H9 (cell line): ENCODE results near the gene CTNNA1. TPM values are rescaled to one million over a fixed set of nuclear protein-coding genes. Genes with fewer than 3 reads are reported as not detected.

ENCODE experiments used
- DNase-seq: peaks from one replicate; pipeline ENCODE4 v3.0.0-alpha.2; 2017
- H2AFZ ChIP-seq: one replicate; pipeline ENCODE4 v1.6.1; 2013; ENCODE audit warnings: mild to moderate bottlenecking, low read length, control low read depth, moderate library complexity
- H2AK5ac ChIP-seq: 2 replicates; pipeline ENCODE4 v1.6.1; 2013; ENCODE audit warnings: low read length, control low read depth, mixed read lengths; ENCODE audit not compliant: insufficient read length
- H2BK120ac ChIP-seq: one replicate; pipeline ENCODE4 v1.6.1; 2013; ENCODE audit warnings: low read depth, mild to moderate bottlenecking, low read length, control low read depth, inconsistent platforms; ENCODE audit not compliant: poor library complexity, severe bottlenecking
- H2BK12ac ChIP-seq: 2 replicates; pipeline ENCODE4 v1.6.1; 2013; ENCODE audit warnings: low read length, control low read depth, mixed read lengths, low read depth; ENCODE audit not compliant: insufficient read length
- H2BK15ac ChIP-seq: 2 replicates; pipeline ENCODE4 v1.6.1; 2013; ENCODE audit warnings: low read depth, low read length, control low read depth
- H2BK20ac ChIP-seq: one replicate; pipeline ENCODE4 v1.6.1; 2013; ENCODE audit warnings: low read depth, mild to moderate bottlenecking, low read length, control low read depth, inconsistent platforms; ENCODE audit not compliant: poor library complexity, severe bottlenecking
- H2BK5ac ChIP-seq: 2 replicates; pipeline ENCODE4 v1.6.1; 2013; ENCODE audit warnings: low read length, control low read depth, mixed read lengths; ENCODE audit not compliant: insufficient read length
- H3K14ac ChIP-seq: 2 replicates; pipeline ENCODE4 v1.6.1; 2013; ENCODE audit warnings: low read length, control low read depth; ENCODE audit not compliant: insufficient read depth
- H3K18ac ChIP-seq: 2 replicates; pipeline ENCODE4 v1.6.1; 2013; ENCODE audit warnings: low read depth, mild to moderate bottlenecking, mixed read lengths, low read length, control low read depth; ENCODE audit not compliant: insufficient read length
- H3K23ac ChIP-seq: 2 replicates; pipeline ENCODE4 v1.6.1; 2013; ENCODE audit warnings: low read length, control low read depth, mixed read lengths, low read depth; ENCODE audit not compliant: insufficient read length
- H3K23me2 ChIP-seq: 2 replicates; pipeline ENCODE4 v1.6.1; 2013; ENCODE audit warnings: low read depth, mild to moderate bottlenecking, mixed read lengths, low read length, control low read depth; ENCODE audit not compliant: insufficient read length, poor library complexity, severe bottlenecking
- H3K27ac ChIP-seq: 2 replicates; pipeline ENCODE4 v1.5.1; 2013; ENCODE audit warnings: low read length, control low read depth, mixed read lengths, low read depth; ENCODE audit not compliant: insufficient read length
- H3K27me3 ChIP-seq: 2 replicates; pipeline ENCODE4 v1.6.1; 2013; ENCODE audit warnings: low read length, control low read depth, inconsistent platforms; ENCODE audit not compliant: insufficient read depth
- H3K4ac ChIP-seq: 2 replicates; pipeline ENCODE4 v1.6.1; 2013; ENCODE audit warnings: low read depth, mild to moderate bottlenecking, control low read depth, inconsistent platforms, low read length, moderate library complexity
- H3K4me1 ChIP-seq: 2 replicates; pipeline ENCODE4 v1.6.1; 2013; ENCODE audit warnings: low read length, control low read depth, inconsistent platforms; ENCODE audit not compliant: insufficient read depth
- H3K4me2 ChIP-seq: 2 replicates; pipeline ENCODE4 v1.6.1; 2013; ENCODE audit warnings: low read length, control low read depth, mixed read lengths; ENCODE audit not compliant: insufficient read length, insufficient read depth
- H3K56ac ChIP-seq: 2 replicates; pipeline ENCODE4 v1.6.1; 2013; ENCODE audit warnings: low read depth, mild to moderate bottlenecking, mixed read lengths, low read length, control low read depth; ENCODE audit not compliant: insufficient read length
- H3K79me1 ChIP-seq: 2 replicates; pipeline ENCODE4 v1.6.1; 2013; ENCODE audit warnings: low read depth, mild to moderate bottlenecking, moderate library complexity, low read length, control low read depth, inconsistent platforms; ENCODE audit not compliant: insufficient read depth, poor library complexity, severe bottlenecking
- H3K79me2 ChIP-seq: 2 replicates; pipeline ENCODE4 v1.6.1; 2013; ENCODE audit warnings: low read length, control low read depth, inconsistent platforms; ENCODE audit not compliant: insufficient read depth
- H3K9ac ChIP-seq: 2 replicates; pipeline ENCODE4 v1.6.1; 2013; ENCODE audit warnings: low read length, control low read depth, mixed read lengths; ENCODE audit not compliant: insufficient read length; ENCODE audit errors: extremely low read depth
- H3K9me3 ChIP-seq: one replicate; pipeline ENCODE4 v1.6.1; 2013; ENCODE audit warnings: low read depth, low read length, inconsistent platforms; ENCODE audit not compliant: control insufficient read depth
- H3T11ph ChIP-seq: one replicate; pipeline ENCODE4 v1.6.1; 2013; ENCODE audit warnings: mild to moderate bottlenecking, low read length, control low read depth, inconsistent platforms
- H4K20me1 ChIP-seq: one replicate; pipeline ENCODE4 v1.6.1; 2013; ENCODE audit not compliant: control insufficient read depth, insufficient read length, insufficient read depth
- H4K5ac ChIP-seq: 2 replicates; pipeline ENCODE4 v1.6.1; 2013; ENCODE audit warnings: low read depth, mild to moderate bottlenecking, mixed read lengths, low read length, control low read depth; ENCODE audit not compliant: insufficient read length
- H4K8ac ChIP-seq: replicated peaks from 2 replicates; pipeline ENCODE4 v1.6.1; 2013; ENCODE audit warnings: low read length, control low read depth, mixed read lengths, low read depth; ENCODE audit not compliant: insufficient read length
- H4K91ac ChIP-seq: 2 replicates; pipeline ENCODE4 v1.6.1; 2013; ENCODE audit warnings: low read depth, mild to moderate bottlenecking, moderate library complexity, mixed read lengths, low read length, control low read depth; ENCODE audit not compliant: insufficient read length
- H3K27ac Mint-ChIP-seq, 3 experiments: 2 replicates in 2 of 3; 3 replicates in 1 of 3; pipeline ENCODE4 v1.8.0; 2020 to 2021; ENCODE audit warnings: mixed read lengths in 3 of 3, mild to moderate bottlenecking in 1 of 3, moderate library complexity in 1 of 3
- H3K27me3 Mint-ChIP-seq: 2 replicates; pipeline ENCODE4 v1.8.0; 2021; ENCODE audit warnings: low read depth, mild to moderate bottlenecking, moderate library complexity, mixed read lengths
- H3K36me3 Mint-ChIP-seq, 3 experiments: 2 replicates in 2 of 3; 3 replicates in 1 of 3; pipeline ENCODE4 v1.8.0; 2020 to 2021; ENCODE audit warnings: low read depth in 3 of 3, mixed read lengths in 3 of 3; ENCODE audit not compliant: insufficient read depth in 1 of 3
- H3K4me1 Mint-ChIP-seq, 2 experiments: 2 replicates each; pipeline ENCODE4 v1.8.0; 2020; ENCODE audit warnings: mixed read lengths in 2 of 2
- H3K4me3 Mint-ChIP-seq, 2 experiments: 2 replicates in 1 of 2; 3 replicates in 1 of 2; pipeline ENCODE4 v1.8.0; 2020 to 2021; ENCODE audit warnings: mild to moderate bottlenecking in 2 of 2, mixed read lengths in 2 of 2, moderate library complexity in 1 of 2
- H3K9me3 Mint-ChIP-seq, 2 experiments: 2 replicates in 1 of 2; 3 replicates in 1 of 2; pipeline ENCODE4 v1.8.0; 2020; ENCODE audit warnings: mild to moderate bottlenecking in 2 of 2, mixed read lengths in 2 of 2, moderate library complexity in 1 of 2
- WGBS: extraction: QIAGEN DNeasy Blood & Tissue Kit; methylation state at CpG from one replicate; pipeline ENCODE4 v1.1.7; 2013; ENCODE audit warnings: missing lambda C conversion rate, low lambda C conversion rate, mixed read lengths; ENCODE audit not compliant: insufficient read length; ENCODE audit errors: extremely low coverage; 5-methylcytosine and 5-hydroxymethylcytosine counted together
- total RNA-seq: library from RNA; stranded (reverse); gene quantifications from 2 replicates; pipeline ENCODE4 v1.2.1, GENCODE V29; 2021
- TF ChIP-seq, protein P1 (sequence below): fragments of 200-600 bp; sonication (generic); conservative IDR thresholded peaks from 3 replicates; pipeline ENCODE4 v1.8.0; 2021; ENCODE audit warnings: antibody characterized with exemption, mild to moderate bottlenecking

The CTNNA1 gene
- total RNA-seq, 1 experiment from 2014 or later, result 354 TPM

DNA sequence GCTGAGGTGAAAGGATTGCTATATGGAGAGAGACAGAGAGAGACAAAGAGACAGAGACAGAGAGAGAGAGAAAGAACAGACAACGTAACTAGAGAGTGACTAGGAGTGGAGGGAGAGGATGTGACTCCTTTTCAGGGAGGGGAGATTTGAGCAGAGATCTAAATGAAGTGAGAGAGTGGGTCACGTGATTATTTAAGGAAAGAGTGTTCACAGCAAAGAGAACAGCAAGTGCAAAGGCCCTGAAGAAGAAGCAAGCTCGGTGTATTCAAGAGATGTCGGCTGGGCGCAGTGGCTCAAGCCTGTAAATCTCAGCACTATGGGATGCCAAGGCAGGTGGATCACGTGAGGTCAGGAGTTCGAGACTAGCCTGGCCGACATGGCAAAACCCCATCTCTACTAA is 40.9 kb upstream of the CTNNA1 start:
- Histone ChIP-seq H2BK15ac (no peak overlapping the region), H4K8ac (no peak overlapping the region), H3K9ac (no peak overlapping the region), H3K23ac (no peak overlapping the region), H2BK5ac (no peak overlapping the region), H3K23me2 (no peaks in the 10 kb centered on the region), H3T11ph (no peak overlapping the region), H4K91ac (no peak overlapping the region), H3K14ac (no peak overlapping the region), H2BK120ac (no peak overlapping the region), H3K27me3 (no peaks in the 10 kb centered on the region), H3K79me1 (no peaks in the 10 kb centered on the region), H3K4ac (no peak overlapping the region), H3K27ac (no peak overlapping the region), H2BK12ac (no peak overlapping the region), H3K4me2 (no peak overlapping the region), H2AFZ (no peak overlapping the region), H2AK5ac (no peak overlapping the region), H3K79me2 (no peaks in the 10 kb centered on the region), H4K20me1 (no peaks in the 10 kb centered on the region), H3K4me1 (peaks cover 5% of the 10 kb centered on the region; the same call in 1 of the 2 replicates), H3K9me3 (no peaks in the 10 kb centered on the region), H2BK20ac (no peak overlapping the region), H3K56ac (no peak overlapping the region), H3K18ac (no peak overlapping the region), H4K5ac (no peak overlapping the region)
- Mint-ChIP-seq H3K27ac (no peak overlapping the region; a peak in 1 of 7 replicates), H3K36me3 (no peaks in the 10 kb centered on the region), H3K4me3 (no peak overlapping the region), H3K27me3 (no peaks in the 10 kb centered on the region), H3K9me3 (no peaks in the 10 kb centered on the region), H3K4me1 (peaks cover 37% of the 10 kb centered on the region in 2 experiments)
- TF ChIP-seq, protein P1, sequence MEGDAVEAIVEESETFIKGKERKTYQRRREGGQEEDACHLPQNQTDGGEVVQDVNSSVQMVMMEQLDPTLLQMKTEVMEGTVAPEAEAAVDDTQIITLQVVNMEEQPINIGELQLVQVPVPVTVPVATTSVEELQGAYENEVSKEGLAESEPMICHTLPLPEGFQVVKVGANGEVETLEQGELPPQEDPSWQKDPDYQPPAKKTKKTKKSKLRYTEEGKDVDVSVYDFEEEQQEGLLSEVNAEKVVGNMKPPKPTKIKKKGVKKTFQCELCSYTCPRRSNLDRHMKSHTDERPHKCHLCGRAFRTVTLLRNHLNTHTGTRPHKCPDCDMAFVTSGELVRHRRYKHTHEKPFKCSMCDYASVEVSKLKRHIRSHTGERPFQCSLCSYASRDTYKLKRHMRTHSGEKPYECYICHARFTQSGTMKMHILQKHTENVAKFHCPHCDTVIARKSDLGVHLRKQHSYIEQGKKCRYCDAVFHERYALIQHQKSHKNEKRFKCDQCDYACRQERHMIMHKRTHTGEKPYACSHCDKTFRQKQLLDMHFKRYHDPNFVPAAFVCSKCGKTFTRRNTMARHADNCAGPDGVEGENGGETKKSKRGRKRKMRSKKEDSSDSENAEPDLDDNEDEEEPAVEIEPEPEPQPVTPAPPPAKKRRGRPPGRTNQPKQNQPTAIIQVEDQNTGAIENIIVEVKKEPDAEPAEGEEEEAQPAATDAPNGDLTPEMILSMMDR, result no peak
- DNase-seq, result no peak
- no CpG with 5 or more reads among the region's 8 CpGs for WGBS
